ENCODE data around the gene AGBL1. TPM values are rescaled to one million over a fixed set of nuclear protein-coding genes. Genes with fewer than 3 reads are reported as not detected.

Gene AGBL1
- total RNA-seq, 1 experiment from 2014 or later, result not detected

- Histone ChIP-seq H2AFZ (ENCODE audit: low read length) (no peak overlapping the region), H3K9ac (ENCODE audit: extremely low read depth, insufficient read length, low read length) (no peak overlapping the region), H2BK12ac (ENCODE audit: insufficient read length, low read depth, low read length) (no peak overlapping the region), H2BK5ac (ENCODE audit: insufficient read length, low read length) (no peak overlapping the region), H3K27ac (ENCODE audit: insufficient read length, low read depth, low read length) (no peak overlapping the region), H3K9me3 (ENCODE audit: control insufficient read depth, low read depth, low read length) (no peaks in the 10 kb centered on the region), H3K23ac (ENCODE audit: insufficient read length, low read depth, low read length) (no peak overlapping the region), H3K14ac (ENCODE audit: insufficient read depth, low read length) (no peak overlapping the region), H2BK15ac (ENCODE audit: low read depth, low read length) (no peak overlapping the region), H3K4ac (ENCODE audit: low read depth, low read length) (no peak overlapping the region), H3K79me2 (ENCODE audit: insufficient read depth, low read length) (no peaks in the 10 kb centered on the region), H2BK120ac (ENCODE audit: low read depth, low read length, poor library complexity, severe bottlenecking) (no peak overlapping the region), H3K27me3 (ENCODE audit: insufficient read depth, low read length) (no peaks in the 10 kb centered on the region), H3K23me2 (ENCODE audit: insufficient read length, low read depth, low read length, poor library complexity, severe bottlenecking) (no peaks in the 10 kb centered on the region), H4K91ac (ENCODE audit: insufficient read length, low read depth, low read length) (no peak overlapping the region), H3K4me2 (ENCODE audit: insufficient read depth, insufficient read length, low read length) (no peak overlapping the region), H2AK5ac (ENCODE audit: insufficient read length, low read length) (no peak overlapping the region), H3K56ac (ENCODE audit: insufficient read length, low read depth, low read length) (no peak overlapping the region), H3K4me1 (ENCODE audit: insufficient read depth, low read length) (no peaks in the 10 kb centered on the region), H3T11ph (ENCODE audit: low read length) (no peak overlapping the region), H4K5ac (ENCODE audit: insufficient read length, low read depth, low read length) (no peak overlapping the region), H3K79me1 (ENCODE audit: insufficient read depth, low read depth, low read length, poor library complexity, severe bottlenecking) (no peaks in the 10 kb centered on the region), H2BK20ac (ENCODE audit: low read depth, low read length, poor library complexity, severe bottlenecking) (no peak overlapping the region), H3K18ac (ENCODE audit: insufficient read length, low read depth, low read length) (no peak overlapping the region), H4K8ac (replicated peaks; ENCODE audit: insufficient read length, low read depth, low read length) (no peak overlapping the region), H4K20me1 (ENCODE audit: control insufficient read depth, insufficient read depth, insufficient read length) (no peaks in the 10 kb centered on the region)
- H3K4me1 Mint-ChIP-seq, result no peaks in the 10 kb centered on the region; a peak in 1 of 4 replicates
- H3K9me3 Mint-ChIP-seq, result peaks cover 0 to 2% of the 10 kb centered on the region in 2 experiments; a peak in 2 of 5 replicates
- no peak for DNase-seq
- no peaks in the 10 kb centered on the region for H3K36me3 Mint-ChIP-seq (ENCODE audit: insufficient read depth in 1 of 3, low read depth in 3 of 3)
- WGBS (ENCODE audit: extremely low coverage, insufficient read length, low lambda C conversion rate), result no CpG with 5 or more reads among the region's 3 CpGs
- TF ChIP-seq CTCF (conservative IDR thresholded peaks at IDR 0.05), result no peak
- H3K4me3 Mint-ChIP-seq, result no peak overlapping the region
- H3K27me3 Mint-ChIP-seq (ENCODE audit: low read depth), result no peaks in the 10 kb centered on the region
- no peak overlapping the region for H3K27ac Mint-ChIP-seq
Observed at GRCh38 chr15:86488046-86488445, 408.4 kb downstream of the AGBL1 start.

Measured in H9 (cell line).